HG03378 (cell line): ENCODE measurements around the gene TMEM74B.
"Not testable (repeated sequence)": the region's sequence is repeated elsewhere in the genome, so short reads cannot be mapped to it uniquely, and the experiment has no call there.

Experiments
- ATAC-seq: cut with Tn5 transposase; IDR thresholded peaks from one replicate; pipeline ENCODE4 v1.9.1; 2021; ENCODE audit warnings: mild to moderate bottlenecking, moderate library complexity; ENCODE audit not compliant: unreplicated experiment

Gene TMEM74B

GRCh38 chr20:1184638-1185315 is at the start of gene TMEM74B:
Gene TMEM74B, minus strand, starts transcription at chr20:1184981. Its CDS starts 1,180 bp downstream, at chr20:1183801.
- no peak for ATAC-seq

- ATAC-seq = no peak
These were observed 47.7 kb upstream of the TMEM74B start for GRCh38 chr20:1232286-1233111.

- ATAC-seq = no peak
These were observed 44.8 kb upstream of the TMEM74B start for GRCh38 chr20:1229541-1229940.

GRCh38 chr20:1225783-1226654 is 41.2 kb upstream of the TMEM74B start, which contains the start of gene RAD21L1:
Gene RAD21L1, plus strand, starts transcription at chr20:1226044. Its CDS starts 2,410 bp downstream, at chr20:1228454.
- no peak for ATAC-seq

GRCh38 chr20:1225263-1225782 is 40.5 kb upstream of the TMEM74B start:
- no peak for ATAC-seq

- ATAC-seq = no peak
These were observed 39.6 kb upstream of the TMEM74B start for GRCh38 chr20:1224205-1224890.

GRCh38 chr20:1222750-1223149 is 38.0 kb upstream of the TMEM74B start:
- ATAC-seq = not testable (repeated sequence)

- not testable (repeated sequence) for ATAC-seq
These were observed 32.0 kb upstream of the TMEM74B start for GRCh38 chr20:1216527-1217427.

- ATAC-seq = no peak
These were observed 30.8 kb upstream of the TMEM74B start for GRCh38 chr20:1215386-1216170.

- ATAC-seq = no peak
These were observed 30.1 kb upstream of the TMEM74B start for GRCh38 chr20:1214838-1215261.

GRCh38 chr20:1212607-1213396 is 28.0 kb upstream of the TMEM74B start:
- no peak for ATAC-seq

- no peak for ATAC-seq
These were observed 27.2 kb upstream of the TMEM74B start for GRCh38 chr20:1212023-1212422.

- no peak for ATAC-seq
These were observed 25.7 kb upstream of the TMEM74B start for GRCh38 chr20:1210501-1210900.

- ATAC-seq = no peak
These were observed 24.9 kb upstream of the TMEM74B start for GRCh38 chr20:1209447-1210387.

GRCh38 chr20:1207293-1207878 is 22.6 kb upstream of the TMEM74B start:
- ATAC-seq = no peak
